Adrenal gland (tissue), 5 donors: Measurements from ENCODE around the gene PRPF8.

Experiments used
- POLR2A ChIP-seq, 2 donors: fragments of 450-650 bp; IDR thresholded peaks; one replicate each; pipeline ENCODE4 v1.6.1; 2017; ENCODE audit warnings: antibody characterized with exemption in 2 of 2, mild to moderate bottlenecking in 2 of 2, moderate library complexity in 1 of 2
- TF ChIP-seq, protein P1 (sequence below), 6 experiments: fragments of 450-650 bp in 4 of 6; fragments of 200-600 bp in 2 of 6; sonication (generic) in 1 of 6; IDR thresholded peaks; 1 replicate in 5 of 6; 2 replicates in 1 of 6; pipeline versions ENCODE4 v1.5.1 to v1.8.0; 2016 to 2021; ENCODE audit warnings: antibody characterized with exemption in 6 of 6, mild to moderate bottlenecking in 2 of 6, moderate library complexity in 1 of 6
- donor health status: DM: no; HTN: no; CAD: no.

DNA sequence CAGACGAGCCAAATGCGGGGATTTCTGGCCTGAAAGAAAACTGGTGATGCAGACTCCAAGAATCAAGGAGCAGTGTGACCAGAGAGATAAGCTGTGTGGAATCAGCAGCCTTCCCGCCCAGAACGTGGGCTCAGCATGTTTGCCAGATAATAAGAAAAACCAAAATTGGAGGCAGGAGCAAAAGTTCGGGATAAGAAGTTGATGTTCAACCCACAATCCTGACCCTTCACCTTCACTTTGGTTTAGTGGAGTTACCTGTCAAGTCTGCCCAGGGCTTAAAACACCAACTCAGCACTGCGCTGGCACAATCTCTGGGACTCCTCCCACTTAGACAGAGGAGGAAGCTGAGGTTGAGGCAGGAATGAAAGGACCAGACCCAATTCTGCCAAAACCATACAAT, 59.1 kb downstream of the PRPF8 start:
- TF ChIP-seq, protein P1, sequence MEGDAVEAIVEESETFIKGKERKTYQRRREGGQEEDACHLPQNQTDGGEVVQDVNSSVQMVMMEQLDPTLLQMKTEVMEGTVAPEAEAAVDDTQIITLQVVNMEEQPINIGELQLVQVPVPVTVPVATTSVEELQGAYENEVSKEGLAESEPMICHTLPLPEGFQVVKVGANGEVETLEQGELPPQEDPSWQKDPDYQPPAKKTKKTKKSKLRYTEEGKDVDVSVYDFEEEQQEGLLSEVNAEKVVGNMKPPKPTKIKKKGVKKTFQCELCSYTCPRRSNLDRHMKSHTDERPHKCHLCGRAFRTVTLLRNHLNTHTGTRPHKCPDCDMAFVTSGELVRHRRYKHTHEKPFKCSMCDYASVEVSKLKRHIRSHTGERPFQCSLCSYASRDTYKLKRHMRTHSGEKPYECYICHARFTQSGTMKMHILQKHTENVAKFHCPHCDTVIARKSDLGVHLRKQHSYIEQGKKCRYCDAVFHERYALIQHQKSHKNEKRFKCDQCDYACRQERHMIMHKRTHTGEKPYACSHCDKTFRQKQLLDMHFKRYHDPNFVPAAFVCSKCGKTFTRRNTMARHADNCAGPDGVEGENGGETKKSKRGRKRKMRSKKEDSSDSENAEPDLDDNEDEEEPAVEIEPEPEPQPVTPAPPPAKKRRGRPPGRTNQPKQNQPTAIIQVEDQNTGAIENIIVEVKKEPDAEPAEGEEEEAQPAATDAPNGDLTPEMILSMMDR (IDR thresholded peaks at IDR 0.05) = no peak
- TF ChIP-seq POLR2A (IDR thresholded peaks at IDR 0.05) = no peak
